GM18868 (cell line): ENCODE data around the gene RPS6KL1.

Source experiments
- ATAC-seq: cut with Tn5 transposase; IDR thresholded peaks from one replicate; pipeline ENCODE4 v1.9.1; 2021; ENCODE audit warnings: mild to moderate bottlenecking, moderate library complexity; ENCODE audit not compliant: unreplicated experiment

RPS6KL1 gene

DNA sequence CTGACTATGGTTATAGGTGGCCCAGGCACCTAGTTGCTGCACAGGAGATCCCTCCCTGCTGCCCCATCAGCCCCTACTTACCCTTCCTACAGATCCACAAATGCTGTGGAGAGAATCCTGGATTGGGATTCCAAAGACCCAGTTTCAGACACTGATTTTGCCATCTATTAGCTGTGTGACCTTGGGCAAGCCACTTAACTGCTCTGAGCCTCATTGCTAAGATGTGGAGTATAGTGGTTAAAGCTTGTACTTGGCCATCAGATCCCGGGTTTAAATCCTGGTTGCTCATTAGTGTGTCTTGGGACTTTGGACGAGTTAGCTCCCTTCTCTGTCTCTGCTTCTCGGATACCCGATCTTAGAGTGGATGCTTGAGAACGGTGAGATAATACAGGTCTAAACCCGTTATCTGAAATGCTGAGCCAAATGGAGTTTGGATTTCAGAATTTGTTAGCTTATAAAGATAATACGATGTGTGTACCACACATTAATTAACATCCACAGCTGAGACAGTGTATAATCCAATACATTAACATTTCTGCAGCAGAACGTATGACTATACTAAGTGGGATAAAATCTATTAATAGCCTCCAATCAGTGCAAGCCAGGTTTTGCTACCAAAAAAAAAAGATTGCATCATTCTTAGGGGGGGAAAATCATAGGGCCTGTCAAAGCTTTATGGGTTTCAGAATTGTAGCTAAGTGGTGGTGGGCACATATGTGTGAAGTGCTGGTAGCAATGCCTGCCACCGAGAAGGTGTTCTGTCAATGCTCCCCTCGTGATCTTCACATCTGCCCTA is 63.1 kb downstream of the RPS6KL1 start:
- ATAC-seq, result no peak

DNA sequence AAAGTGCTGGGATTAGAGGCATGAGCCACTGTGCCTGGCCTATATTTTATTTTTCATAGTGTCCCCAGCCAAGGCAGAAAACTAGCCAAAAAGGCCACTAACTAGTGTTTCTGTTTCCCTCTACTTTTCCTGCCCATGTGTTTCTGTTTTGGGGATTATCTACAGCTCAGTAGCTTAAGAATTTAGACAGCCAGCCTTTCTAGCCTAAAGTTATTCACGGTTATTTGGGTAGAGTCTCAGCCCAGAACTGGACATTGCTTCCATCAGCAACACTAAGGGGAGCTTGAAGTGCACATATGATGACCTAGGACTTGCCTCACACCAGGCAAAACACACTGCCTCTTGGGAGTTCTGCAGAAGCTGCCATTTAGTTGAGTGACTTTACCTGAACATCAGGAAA is 65.0 kb downstream of the RPS6KL1 start:
- no peak for ATAC-seq

DNA sequence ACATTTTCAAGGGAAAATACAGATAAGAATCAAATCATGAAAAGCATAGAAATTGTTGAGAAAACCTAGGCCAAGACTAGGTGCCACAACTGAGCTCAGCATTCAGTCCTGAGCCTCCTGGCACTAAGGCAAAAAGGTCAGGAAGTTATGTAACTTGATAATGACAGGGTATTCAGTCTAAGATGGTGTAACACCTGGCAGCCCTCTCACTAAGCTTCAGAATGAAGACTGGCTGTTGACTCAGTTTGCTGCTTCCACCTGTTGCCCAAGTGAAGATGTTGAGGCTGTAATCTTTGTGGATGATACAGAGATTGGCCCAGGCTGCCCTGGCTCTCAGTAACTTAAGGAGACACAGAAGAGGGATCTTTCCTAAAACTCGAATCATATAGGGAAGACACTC is 66.7 kb downstream of the RPS6KL1 start:
- ATAC-seq, result no peak

DNA sequence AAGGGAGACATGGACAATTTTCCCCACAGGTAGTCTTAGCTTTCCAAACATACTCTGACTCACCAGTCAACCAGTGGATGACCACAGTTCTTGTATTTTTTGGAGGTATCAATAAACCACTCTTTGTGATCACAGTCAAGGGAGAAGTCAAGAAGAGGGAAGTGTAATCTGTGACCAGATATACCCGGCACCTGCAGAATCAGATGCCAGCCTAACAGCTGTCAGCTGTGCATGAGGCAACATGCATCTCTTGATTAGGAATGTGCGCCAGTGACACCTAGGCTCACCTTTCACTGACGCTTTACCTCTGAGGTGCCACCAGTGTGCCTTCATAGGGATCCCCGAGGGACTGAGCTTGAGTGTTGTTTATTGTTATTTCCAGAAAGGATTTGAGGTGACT is 67.1 kb downstream of the RPS6KL1 start:
- no peak for ATAC-seq

DNA sequence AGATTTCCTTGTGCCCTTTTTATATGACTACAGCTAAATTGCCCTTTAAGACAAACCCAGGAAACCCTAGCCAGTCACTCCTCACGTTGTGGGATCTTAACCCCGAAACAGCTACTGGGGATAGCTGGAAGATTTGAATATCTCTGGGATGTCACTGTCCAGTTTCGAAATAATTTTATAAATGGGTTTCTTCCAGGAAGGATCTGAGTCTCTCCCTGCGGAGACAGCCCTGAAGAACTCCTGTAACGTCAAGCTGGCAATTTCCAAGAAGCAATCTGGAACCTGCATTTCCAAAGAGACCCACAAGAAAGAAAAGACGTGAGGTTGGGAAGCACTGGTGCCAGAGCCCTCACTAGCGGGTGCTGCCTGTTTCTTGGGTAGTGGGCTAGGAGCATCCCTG is 68.0 kb downstream of the RPS6KL1 start:
- ATAC-seq, result no peak
